GM12878 (cell line): ENCODE measurements around the gene TRPM8. TPM values are rescaled to one million over a fixed set of nuclear protein-coding genes. Genes with fewer than 3 reads are reported as not detected.

Experiments used
- ATAC-seq: fragments of 200-7000 bp; cut with Tn5 transposase; 3 replicates; pipeline ENCODE4 v1.9.1; 2020; ENCODE audit warnings: mild to moderate bottlenecking, moderate library complexity
- BruUV-seq: library from RNA; stranded (reverse); fragments of 400-500 nt; replicated peaks from 2 replicates; lab custom pipeline; 2021; lab: Mats Ljungman, UMichigan
- CTCF ChIA-PET: fragments of 300-600 bp; sonication (Branson Sonifier 250); formaldehyde crosslinking; extraction: SDS; loops from one replicate; lab custom pipeline; 2021; ENCODE audit warnings: inconsistent platforms; lab: Yijun Ruan, JAX
- POLR2A ChIA-PET: fragments of 350-600 bp; formaldehyde crosslinking; extraction: SDS; loops from one replicate; lab custom pipeline; 2021; ENCODE audit warnings: inconsistent platforms; lab: Charles Lee
- RAD21 ChIA-PET: fragments of 300-600 bp; sonication (Branson Sonifier 250); formaldehyde crosslinking; loops from one replicate; lab custom pipeline; 2023; ENCODE audit warnings: antibody characterized with exemption; ENCODE audit not compliant: unreplicated experiment; lab: Charles Lee
- SMC1A ChIA-PET: fragments of 300-600 bp; sonication (Branson Sonifier 250); formaldehyde crosslinking; loops from one replicate; lab custom pipeline; 2023; ENCODE audit not compliant: unreplicated experiment, uncharacterized antibody; lab: Charles Lee
- DNase-seq: peaks from one replicate; pipeline ENCODE4 v3.0.0-alpha.2; 2011; ENCODE audit warnings: low read depth, low spot score
- FAIRE-seq: peaks from 3 replicates; lab custom pipeline; 2011; peaks lifted over from hg19 to GRCh38; lab: Jason Lieb, UNC
- H2AFZ ChIP-seq: 2 replicates; pipeline ENCODE4 v1.6.0; 2011; ENCODE audit warnings: low read depth, low read length, control low read depth; ENCODE audit not compliant: control insufficient read depth
- H3K27ac ChIP-seq: 2 replicates; pipeline ENCODE4 v1.5.1; 2011; ENCODE audit warnings: control low read depth; ENCODE audit not compliant: control insufficient read depth, insufficient read depth
- H3K27me3 ChIP-seq, 2 experiments: replicated peaks in 1 of 2; 2 replicates each; pipeline versions ENCODE4 v1.6.0 to v1.6.1; 2011; ENCODE audit warnings: low read length in 1 of 2; ENCODE audit not compliant: control insufficient read depth in 2 of 2, insufficient read depth in 2 of 2
- H3K36me3 ChIP-seq, 2 experiments: 2 replicates each; pipeline ENCODE4 v1.5.1; 2011; ENCODE audit warnings: low read length in 1 of 2; ENCODE audit not compliant: control insufficient read depth in 2 of 2, insufficient read depth in 2 of 2
- H3K4me1 ChIP-seq: 2 replicates; pipeline ENCODE4 v1.6.1; 2011; ENCODE audit warnings: mild to moderate bottlenecking, low read length, moderate library complexity, mixed read lengths; ENCODE audit not compliant: control insufficient read depth, insufficient read depth
- H3K4me2 ChIP-seq: 2 replicates; pipeline ENCODE4 v1.6.0; 2011; ENCODE audit warnings: control low read depth; ENCODE audit not compliant: control insufficient read depth, insufficient read depth
- H3K4me3 ChIP-seq: fragments of 200-600 bp; sonication (generic); 2 replicates; pipeline ENCODE4 v1.5.1; 2016
- H3K79me2 ChIP-seq: 2 replicates; pipeline ENCODE4 v1.6.0; 2011; ENCODE audit warnings: low read length; ENCODE audit not compliant: control insufficient read depth, insufficient read depth
- H3K9ac ChIP-seq: 2 replicates; pipeline ENCODE4 v1.8.0; 2011; ENCODE audit warnings: low read length, control low read depth, mixed read lengths; ENCODE audit not compliant: control insufficient read depth, insufficient read depth
- H3K9me3 ChIP-seq: replicated peaks from 3 replicates; pipeline ENCODE4 v1.5.1; 2011; ENCODE audit warnings: mild to moderate bottlenecking, low read length; ENCODE audit not compliant: control insufficient read depth, insufficient read depth
- H4K20me1 ChIP-seq: 2 replicates; pipeline ENCODE4 v1.6.0; 2011; ENCODE audit not compliant: control insufficient read depth, insufficient read depth
- BACH1 ChIP-seq: fragments of 450-650 bp; IDR thresholded peaks from 2 replicates; pipeline ENCODE4 v1.6.1; 2017; ENCODE audit warnings: mild to moderate bottlenecking, borderline replicate concordance
- ETV6 ChIP-seq, 2 experiments: fragments of 450-650 bp in 1 of 2; IDR thresholded peaks in 1 of 2; conservative IDR thresholded peaks in 1 of 2; 2 replicates each; pipeline ENCODE4 v1.6.1; 2014; ENCODE audit warnings: antibody characterized with exemption in 1 of 2, borderline replicate concordance in 1 of 2, low read depth in 1 of 2, mild to moderate bottlenecking in 1 of 2, moderate library complexity in 1 of 2
- NFIC ChIP-seq: IDR thresholded peaks from 2 replicates; pipeline ENCODE4 v1.6.1; 2012; ENCODE audit warnings: low read depth, mild to moderate bottlenecking, inconsistent platforms, low read length, moderate library complexity
- NKRF ChIP-seq: fragments of 450-650 bp; conservative IDR thresholded peaks from 2 replicates; pipeline ENCODE4 v1.6.1; 2017; ENCODE audit warnings: mild to moderate bottlenecking, moderate library complexity
- PBX3 ChIP-seq: IDR thresholded peaks from 2 replicates; pipeline ENCODE4 v1.6.1; 2011; ENCODE audit warnings: mild to moderate bottlenecking, low read depth, low read length, moderate library complexity; ENCODE audit not compliant: insufficient replicate concordance
- RBBP5 ChIP-seq: fragments of 200-600 bp; sonication (generic); conservative IDR thresholded peaks from 2 replicates; pipeline ENCODE4 v1.6.1; 2016
- SMAD5 ChIP-seq: IDR thresholded peaks from 2 replicates; pipeline ENCODE4 v1.6.1; 2016; ENCODE audit warnings: antibody characterized with exemption, low read depth
- ZBTB11 ChIP-seq: fragments of 450-650 bp; formaldehyde crosslinking; IDR thresholded peaks from 2 replicates; pipeline ENCODE4 v1.5.0; 2022; ENCODE audit warnings: mild to moderate bottlenecking, missing genetic modification characterization
- WGBS: methylation state at CpG from one replicate; pipeline ENCODE4 v1.1.6; 2016; ENCODE audit warnings: low lambda C conversion rate; ENCODE audit not compliant: insufficient replicate concordance, insufficient coverage; ENCODE audit errors: missing lambda C conversion rate; 5-methylcytosine and 5-hydroxymethylcytosine counted together
- in situ Hi-C: fragments of 300-500 bp; cut with MboI; formaldehyde crosslinking; loops from 9 replicates; pipeline ENCODE4 v1.14.3; 2018; ENCODE audit warnings: mixed read lengths
- intact Hi-C: fragments of 100-400 bp; cut with micrococcal nuclease; formaldehyde crosslinking; loops from one replicate; pipeline ENCODE4 v1.14.2; 2022; ENCODE audit not compliant: unreplicated experiment
- polyA plus RNA-seq, 11 experiments: library from polyadenylated mRNA; depleted of rRNA in 4 of 11; unstranded in 6 of 11; stranded (reverse) in 5 of 11; fragments of >200 nt; fragmentation: Nextera tagmentation in 4 of 11; fragmentation: Illumina TruSeq in 1 of 11; extraction: Ambion mirVana in 4 of 11; extraction: Trizol in 1 of 11; gene quantifications; 1 replicate in 1 of 11; 2 replicates in 10 of 11; pipeline versions ENCODE4 v1.2.1 to v1.2.3, GENCODE V29; 2011 to 2016; ENCODE audit warnings: inconsistent platforms in 2 of 11, missing spikeins in 2 of 11, low read depth in 1 of 11
- total RNA-seq, 4 experiments: library from RNA; depleted of rRNA in 3 of 4; stranded (reverse); fragments of >200 nt in 3 of 4; fragmentation: Illumina TruSeq in 1 of 4; extraction: Trizol in 1 of 4; gene quantifications; 2 replicates each; pipeline versions ENCODE4 v1.2.1 to v1.2.3, GENCODE V29; 2013 to 2021

Gene TRPM8
- total and polyA plus RNA-seq, 10 of the 15 experiments (the other 5 are each of a cell fraction or from before 2014, with no cell fraction given) = 3.9 TPM; not detected in 9

- TF ChIP-seq BACH1 = no peak
These were observed 64.6 kb downstream of the TRPM8 start (continued) for GRCh38 chr2:233981574-233982420.

- ChIA-PET POLR2A (no interaction called here), CTCF (interaction anchor here (1.0 to 2.6 kb wide), 3 partner anchors 16 to 562 kb away, joined by 3 to 9 read pairs (median 3); no protein-coding TSS in a partner anchor), RAD21 (interaction anchor here (0.7 to 2.4 kb wide), 2 partner anchors 8 to 10 kb away, joined by 3 to 9 read pairs; no protein-coding TSS in a partner anchor), SMC1A (interaction anchor here (1.5 kb wide), 1 partner anchor 103 kb away, joined by 3 read pairs; no protein-coding TSS in a partner anchor)
- 39% methylated on average over 13 of the region's 13 CpGs for WGBS
- Histone ChIP-seq H3K27me3 (no peaks in the 10 kb centered on the region), H3K79me2 (no peaks in the 10 kb centered on the region), H2AFZ (no peak overlapping the region), H3K4me1 (no peaks in the 10 kb centered on the region), H3K9ac (no peak overlapping the region), H3K27ac (no peak overlapping the region), H3K4me2 (no peak overlapping the region), H4K20me1 (peaks cover 4% of the 10 kb centered on the region; the same call in 1 of the 2 replicates), H3K36me3 (no peaks in the 10 kb centered on the region), H3K9me3 (no peaks in the 10 kb centered on the region; the same call in 2 of the 3 replicates), H3K4me3 (no peak overlapping the region)
- no TSS peak for BruUV-seq
- intact Hi-C loops (no loop called here), in situ Hi-C loops (loop anchor here (25.0 kb wide), 1 partner anchor 555 kb away; no protein-coding TSS in a partner anchor)
- no peak for ATAC-seq
- FAIRE-seq = no peak
- no peak for DNase-seq
- no peak for TF ChIP-seq PBX3
- no peak for TF ChIP-seq ETV6 (conservative IDR thresholded peaks at IDR 0.05 in 1 of 2, IDR thresholded peaks at IDR 0.05 in 1 of 2; ENCODE audit: borderline replicate concordance in 1 of 2, low read depth in 1 of 2)
- no peak for TF ChIP-seq RBBP5
- TF ChIP-seq ZBTB11 = no peak
- no peak for TF ChIP-seq SMAD5
- TF ChIP-seq NFIC = no peak
- TF ChIP-seq NKRF = no peak
These were observed 65.4 kb downstream of the TRPM8 start for GRCh38 chr2:233982421-233983121.
